OCI-LY1 (cell line): Measurements from ENCODE around the gene KDM5C.

Experiments used
- H2AFZ ChIP-seq: fragments of 200-600 bp; sonication (generic), shearing (Covaris generic); 2 replicates; pipeline ENCODE4 v1.6.0; 2014; ENCODE audit warnings: antibody characterized with exemption, mild to moderate bottlenecking, low read length
- H3F3A ChIP-seq: fragments of 200-600 bp; sonication (generic), shearing (Covaris generic); 2 replicates; pipeline ENCODE4 v1.6.0; 2014; ENCODE audit warnings: mild to moderate bottlenecking, antibody characterized with exemption, low read length, moderate library complexity; ENCODE audit not compliant: insufficient read depth
- H3K27ac ChIP-seq: fragments of 200-600 bp; sonication (generic); 2 replicates; pipeline ENCODE4 v1.5.1; 2014; ENCODE audit warnings: low read length, mixed run types, mild to moderate bottlenecking, low read depth; ENCODE audit not compliant: poor library complexity, severe bottlenecking
- H3K27me3 ChIP-seq: fragments of 200-600 bp; sonication (generic); 2 replicates; pipeline ENCODE4 v1.6.0; 2014; ENCODE audit warnings: antibody characterized with exemption, mild to moderate bottlenecking, low read length, moderate library complexity; ENCODE audit not compliant: insufficient read depth
- H3K36me3 ChIP-seq: fragments of 200-600 bp; sonication (generic); 2 replicates; pipeline ENCODE4 v1.6.1; 2014; ENCODE audit warnings: mild to moderate bottlenecking, antibody characterized with exemption, low read length, moderate library complexity, mixed read lengths; ENCODE audit not compliant: insufficient read depth
- H3K4me1 ChIP-seq: fragments of 200-600 bp; sonication (generic); 2 replicates; pipeline ENCODE4 v1.5.1; 2014; ENCODE audit warnings: mild to moderate bottlenecking, low read length, moderate library complexity; ENCODE audit not compliant: insufficient read depth, severe bottlenecking
- H3K4me2 ChIP-seq: fragments of 200-600 bp; sonication (generic), shearing (Covaris generic); 2 replicates; pipeline ENCODE4 v1.6.1; 2014; ENCODE audit warnings: low read length
- H3K4me3 ChIP-seq: fragments of 200-600 bp; sonication (generic); 2 replicates; pipeline ENCODE4 v1.5.1; 2014; ENCODE audit warnings: low read length, low read depth, mild to moderate bottlenecking, mixed read lengths; ENCODE audit not compliant: poor library complexity, severe bottlenecking
- H3K79me2 ChIP-seq: fragments of 200-600 bp; shearing (Covaris generic); 2 replicates; pipeline ENCODE4 v1.6.1; 2016; ENCODE audit warnings: mixed run types, low read length, mixed read lengths; ENCODE audit not compliant: insufficient read depth
- H3K9ac ChIP-seq: fragments of 200-600 bp; sonication (generic), shearing (Covaris generic); 2 replicates; pipeline ENCODE4 v1.6.1; 2014; ENCODE audit warnings: mild to moderate bottlenecking, low read length, mixed read lengths
- H3K9me2 ChIP-seq: fragments of 200-600 bp; sonication (generic), shearing (Covaris generic); 2 replicates; pipeline ENCODE4 v1.6.1; 2014; ENCODE audit warnings: low read depth, mild to moderate bottlenecking, low read length, mixed read lengths
- H3K9me3 ChIP-seq: fragments of 200-600 bp; shearing (Covaris generic); 2 replicates; pipeline ENCODE4 v1.6.1; 2014; ENCODE audit warnings: low read length, mixed read lengths
- H4K20me1 ChIP-seq: fragments of 200-600 bp; sonication (generic), shearing (Covaris generic); 2 replicates; pipeline ENCODE4 v1.6.0; 2016; ENCODE audit warnings: mild to moderate bottlenecking, low read length; ENCODE audit not compliant: insufficient read depth
- CTCF ChIP-seq: fragments of 200-600 bp; sonication (generic), shearing (Covaris generic); IDR thresholded peaks from 2 replicates; pipeline ENCODE4 v1.5.1; 2017; ENCODE audit warnings: mild to moderate bottlenecking, antibody characterized with exemption, low read length, moderate library complexity, mixed read lengths
- EZH2 ChIP-seq: fragments of 200-600 bp; sonication (generic), shearing (Covaris generic); IDR thresholded peaks from 2 replicates; pipeline ENCODE4 v1.8.0; 2017; ENCODE audit warnings: borderline replicate concordance, mixed run types, mild to moderate bottlenecking, antibody characterized with exemption, low read length, moderate library complexity, mixed read lengths

Gene KDM5C

GRCh38 chrX:53186351-53186750 is 38.7 kb downstream of the KDM5C start:
- H3K36me3 ChIP-seq, result no peaks in the 10 kb centered on the region
- no peaks in the 10 kb centered on the region for H3K9me3 ChIP-seq
- no peaks in the 10 kb centered on the region for H3K4me1 ChIP-seq
- H4K20me1 ChIP-seq, result no peaks in the 10 kb centered on the region
- no peak overlapping the region for H3K4me3 ChIP-seq
- no peak overlapping the region for H2AFZ ChIP-seq
- H3K27ac ChIP-seq, result no peak overlapping the region
- H3K9me2 ChIP-seq, result no peaks in the 10 kb centered on the region
- H3K9ac ChIP-seq, result no peak overlapping the region
- no peaks in the 10 kb centered on the region for H3F3A ChIP-seq
- TF ChIP-seq CTCF (no peak), EZH2 (no peak)
- H3K27me3 ChIP-seq, result no peaks in the 10 kb centered on the region
- H3K79me2 ChIP-seq, result no peaks in the 10 kb centered on the region
- no peak overlapping the region for H3K4me2 ChIP-seq

GRCh38 chrX:53184836-53185235 is 40.2 kb downstream of the KDM5C start:
- no peaks in the 10 kb centered on the region for H3K9me3 ChIP-seq
- H3K36me3 ChIP-seq, result no peaks in the 10 kb centered on the region
- H3K27ac ChIP-seq, result no peak overlapping the region
- no peaks in the 10 kb centered on the region for H4K20me1 ChIP-seq
- H3K79me2 ChIP-seq, result no peaks in the 10 kb centered on the region
- no peak overlapping the region for H3K4me2 ChIP-seq
- no peaks in the 10 kb centered on the region for H3K9me2 ChIP-seq
- TF ChIP-seq EZH2 (no peak), CTCF (no peak)
- no peaks in the 10 kb centered on the region for H3F3A ChIP-seq
- H3K27me3 ChIP-seq, result no peaks in the 10 kb centered on the region
- no peak overlapping the region for H3K9ac ChIP-seq
- H3K4me3 ChIP-seq, result no peak overlapping the region
- H3K4me1 ChIP-seq, result no peaks in the 10 kb centered on the region
- H2AFZ ChIP-seq, result no peak overlapping the region

- Histone ChIP-seq H3K4me1 (no peaks in the 10 kb centered on the region), H2AFZ (no peak overlapping the region), H4K20me1 (no peaks in the 10 kb centered on the region), H3K36me3 (no peaks in the 10 kb centered on the region), H3K9me3 (no peaks in the 10 kb centered on the region), H3K4me3 (no peak overlapping the region), H3K27ac (no peak overlapping the region), H3F3A (no peaks in the 10 kb centered on the region), H3K9ac (no peak overlapping the region), H3K9me2 (no peaks in the 10 kb centered on the region), H3K4me2 (no peak overlapping the region), H3K79me2 (no peaks in the 10 kb centered on the region), H3K27me3 (no peaks in the 10 kb centered on the region)
- TF ChIP-seq CTCF (peak; percentile 16; the same call in 1 of the 2 replicates), EZH2 (no peak)
Observed at GRCh38 chrX:53171356-53171755, 53.7 kb downstream of the KDM5C start.
